Uterus (tissue), 2 donors: ENCODE measurements around the gene SRP54.

Experiments used
- POLR2A ChIP-seq, 2 donors: fragments of 450-650 bp; IDR thresholded peaks; one replicate each; pipeline ENCODE4 v1.6.1; 2016; ENCODE audit warnings: antibody characterized with exemption in 2 of 2, mild to moderate bottlenecking in 1 of 2, moderate library complexity in 1 of 2
- TF ChIP-seq, protein P1 (sequence below), 4 experiments: fragments of 200-600 bp in 2 of 4; fragments of 450-650 bp in 2 of 4; sonication (generic) in 2 of 4; IDR thresholded peaks; one replicate each; pipeline ENCODE4 v1.5.1; 2016 to 2019; ENCODE audit warnings: antibody characterized with exemption in 4 of 4, mild to moderate bottlenecking in 2 of 4, moderate library complexity in 1 of 4

- TF ChIP-seq POLR2A (IDR thresholded peaks at IDR 0.05) = no peak
- TF ChIP-seq, protein P1, sequence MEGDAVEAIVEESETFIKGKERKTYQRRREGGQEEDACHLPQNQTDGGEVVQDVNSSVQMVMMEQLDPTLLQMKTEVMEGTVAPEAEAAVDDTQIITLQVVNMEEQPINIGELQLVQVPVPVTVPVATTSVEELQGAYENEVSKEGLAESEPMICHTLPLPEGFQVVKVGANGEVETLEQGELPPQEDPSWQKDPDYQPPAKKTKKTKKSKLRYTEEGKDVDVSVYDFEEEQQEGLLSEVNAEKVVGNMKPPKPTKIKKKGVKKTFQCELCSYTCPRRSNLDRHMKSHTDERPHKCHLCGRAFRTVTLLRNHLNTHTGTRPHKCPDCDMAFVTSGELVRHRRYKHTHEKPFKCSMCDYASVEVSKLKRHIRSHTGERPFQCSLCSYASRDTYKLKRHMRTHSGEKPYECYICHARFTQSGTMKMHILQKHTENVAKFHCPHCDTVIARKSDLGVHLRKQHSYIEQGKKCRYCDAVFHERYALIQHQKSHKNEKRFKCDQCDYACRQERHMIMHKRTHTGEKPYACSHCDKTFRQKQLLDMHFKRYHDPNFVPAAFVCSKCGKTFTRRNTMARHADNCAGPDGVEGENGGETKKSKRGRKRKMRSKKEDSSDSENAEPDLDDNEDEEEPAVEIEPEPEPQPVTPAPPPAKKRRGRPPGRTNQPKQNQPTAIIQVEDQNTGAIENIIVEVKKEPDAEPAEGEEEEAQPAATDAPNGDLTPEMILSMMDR (IDR thresholded peaks at IDR 0.05) = no peak
Measured at GRCh38 chr14:34994668-34995067, 11.9 kb downstream of the SRP54 start.
